ENCODE data around the gene N4BP2L2. TPM values are rescaled to one million over a fixed set of nuclear protein-coding genes. Genes with fewer than 3 reads are reported as not detected.

Gene N4BP2L2
- total RNA-seq, 1 experiment from 2014 or later, result 44.4 TPM

DNA sequence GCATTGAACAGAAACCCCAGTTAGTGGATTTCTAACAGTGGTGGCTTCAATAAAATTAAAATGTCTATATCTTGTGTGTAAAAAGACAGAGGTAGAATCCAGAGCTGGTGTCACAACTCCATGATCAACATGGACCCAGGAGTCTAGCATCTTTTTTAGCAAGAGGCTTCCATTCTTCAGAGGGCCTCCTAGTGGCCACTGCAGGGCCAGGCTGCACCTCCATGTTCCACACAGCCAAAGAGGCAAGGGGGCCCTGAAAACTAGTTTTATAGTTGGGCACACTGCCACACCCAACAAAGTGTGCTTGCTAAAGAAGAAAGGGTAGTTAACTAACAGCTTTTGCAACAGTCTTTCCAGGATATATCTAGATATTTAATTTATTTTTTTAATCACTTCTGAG is 123.6 kb downstream of the N4BP2L2 start:
- H3K4me3 ChIP-seq, result no peak overlapping the region
- DNase-seq (ENCODE audit: low read depth in 1 of 2, low spot score in 2 of 2), result no peak
- H3K4me1 ChIP-seq (replicated peaks), result no peaks in the 10 kb centered on the region
- no peaks in the 10 kb centered on the region for H3K9me3 ChIP-seq (replicated peaks)
- no peaks in the 10 kb centered on the region for H3K27me3 ChIP-seq (replicated peaks)
- no peak overlapping the region for H3K27ac ChIP-seq
- no peaks in the 10 kb centered on the region for H3K36me3 ChIP-seq

DNA sequence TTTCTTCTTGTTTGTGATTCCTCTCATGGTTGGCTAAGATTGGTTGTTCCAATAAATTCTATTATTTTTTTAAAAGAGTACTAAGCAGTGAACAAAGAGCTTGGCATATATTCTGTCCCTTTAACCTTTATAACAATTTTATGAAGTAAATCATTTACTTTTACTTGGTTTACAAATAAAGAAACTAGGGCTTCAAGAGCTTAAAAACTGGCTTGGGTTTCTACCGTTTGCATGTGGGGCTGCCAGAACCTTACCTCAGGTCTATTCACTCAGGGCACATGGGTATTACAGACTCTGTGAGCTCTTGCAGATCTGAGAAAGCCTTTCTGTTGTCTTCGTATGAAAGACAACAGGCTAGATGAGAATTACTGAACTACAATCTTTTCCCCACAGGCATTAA is 124.0 kb downstream of the N4BP2L2 start:
- no peaks in the 10 kb centered on the region for H3K36me3 ChIP-seq
- H3K4me1 ChIP-seq (replicated peaks), result no peaks in the 10 kb centered on the region
- DNase-seq (ENCODE audit: low read depth in 1 of 2, low spot score in 2 of 2), result no peak
- no peak overlapping the region for H3K27ac ChIP-seq
- H3K9me3 ChIP-seq (replicated peaks), result no peaks in the 10 kb centered on the region
- no peak overlapping the region for H3K4me3 ChIP-seq
- H3K27me3 ChIP-seq (replicated peaks), result no peaks in the 10 kb centered on the region

DNA sequence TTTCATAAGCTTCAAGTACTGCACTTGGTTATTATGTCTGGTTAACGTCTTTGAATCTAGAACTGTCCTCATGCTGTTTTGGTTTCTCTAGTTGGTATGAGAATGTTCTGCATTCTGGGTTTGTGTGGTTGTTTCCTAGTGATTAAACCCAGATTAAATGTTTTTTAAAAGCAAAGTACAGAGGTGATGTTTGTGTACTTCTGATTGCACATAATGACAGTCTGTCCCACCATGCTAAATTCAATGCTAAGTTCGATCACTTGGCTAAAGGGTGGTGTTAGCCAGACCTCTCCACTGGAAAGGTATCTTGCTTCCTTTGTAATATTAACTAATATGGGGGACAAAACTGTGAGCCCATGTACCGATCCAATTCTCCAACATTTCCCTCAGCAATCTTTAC is 125.3 kb downstream of the N4BP2L2 start:
- H3K4me3 ChIP-seq, result no peak overlapping the region
- no peaks in the 10 kb centered on the region for H3K27me3 ChIP-seq (replicated peaks)
- H3K36me3 ChIP-seq, result no peaks in the 10 kb centered on the region
- no peaks in the 10 kb centered on the region for H3K9me3 ChIP-seq (replicated peaks)
- no peak overlapping the region for H3K27ac ChIP-seq
- peaks cover 12% of the 10 kb centered on the region for H3K4me1 ChIP-seq (replicated peaks)
- DNase-seq (ENCODE audit: low read depth in 1 of 2, low spot score in 2 of 2), result no peak

DNA sequence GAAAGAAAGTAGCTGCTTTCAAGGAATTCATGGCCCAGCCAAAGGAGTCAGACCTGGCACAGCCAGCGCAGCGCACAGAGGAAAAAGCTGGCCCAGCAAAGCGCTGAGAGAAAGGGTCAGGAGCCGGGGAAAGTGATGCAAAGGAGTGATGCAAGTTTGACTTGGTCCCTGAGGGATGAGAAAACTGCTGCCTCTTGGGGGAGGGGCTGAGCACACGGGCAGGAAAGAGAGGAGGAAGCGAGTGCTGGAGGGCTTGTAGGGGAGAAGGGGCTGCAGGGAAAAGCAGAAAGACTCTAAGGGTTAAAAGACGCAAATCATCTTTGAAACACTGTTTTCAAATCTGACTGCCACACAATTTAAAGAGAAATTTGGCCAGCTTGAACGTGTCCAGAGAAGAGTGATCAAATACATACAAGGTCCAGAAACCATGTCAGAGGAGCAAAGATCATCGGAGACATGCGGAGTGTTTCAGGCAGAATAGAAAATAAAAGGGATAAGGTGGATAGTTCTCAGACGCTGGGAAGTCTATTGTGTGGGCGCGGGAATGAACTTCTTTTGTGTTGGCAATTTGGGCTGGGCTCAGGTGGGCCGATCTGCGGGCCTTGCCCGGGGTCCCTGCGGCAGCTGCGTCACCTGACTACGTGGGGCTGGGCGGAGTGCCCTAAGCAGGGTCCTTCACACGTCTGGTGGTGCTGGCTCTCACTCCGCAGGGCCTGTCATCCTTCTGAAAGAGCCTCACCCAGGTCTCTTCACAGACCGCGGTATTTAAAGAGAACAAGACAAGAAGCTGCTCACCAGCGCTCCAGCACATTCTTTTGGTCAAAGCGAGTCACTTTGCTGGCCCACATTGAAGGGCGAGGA is 128.8 kb downstream of the N4BP2L2 start:
- Histone ChIP-seq H3K36me3 (no peaks in the 10 kb centered on the region), H3K27ac (no peak overlapping the region), H3K27me3 (replicated peaks) (no peaks in the 10 kb centered on the region), H3K9me3 (replicated peaks) (no peaks in the 10 kb centered on the region), H3K4me1 (replicated peaks) (peaks cover 12% of the 10 kb centered on the region), H3K4me3 (no peak overlapping the region)
- DNase-seq (ENCODE audit: low read depth in 1 of 2, low spot score in 2 of 2), result no peak

DNA sequence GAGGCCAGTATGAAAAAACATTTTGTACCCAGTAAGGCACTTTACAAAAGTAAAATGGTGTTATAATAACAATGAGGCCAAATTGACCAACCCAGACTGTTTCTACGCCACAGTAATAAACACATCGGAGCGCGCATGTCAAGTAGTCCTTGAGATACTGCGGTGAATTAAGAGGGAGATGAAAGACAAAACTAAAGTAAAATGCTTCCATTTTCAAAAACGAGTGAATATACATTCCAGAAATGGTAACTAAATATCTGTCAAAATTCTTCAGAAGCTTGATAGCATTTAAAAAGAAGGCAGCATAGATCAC is 129.6 kb downstream of the N4BP2L2 start:
- Histone ChIP-seq H3K36me3 (no peaks in the 10 kb centered on the region), H3K9me3 (replicated peaks) (no peaks in the 10 kb centered on the region), H3K27me3 (replicated peaks) (no peaks in the 10 kb centered on the region), H3K4me1 (replicated peaks) (peaks cover 12% of the 10 kb centered on the region), H3K4me3 (no peak overlapping the region), H3K27ac (no peak overlapping the region)
- DNase-seq (ENCODE audit: low read depth in 1 of 2, low spot score in 2 of 2), result peak in 1 of 2 experiments; percentile 23

DNA sequence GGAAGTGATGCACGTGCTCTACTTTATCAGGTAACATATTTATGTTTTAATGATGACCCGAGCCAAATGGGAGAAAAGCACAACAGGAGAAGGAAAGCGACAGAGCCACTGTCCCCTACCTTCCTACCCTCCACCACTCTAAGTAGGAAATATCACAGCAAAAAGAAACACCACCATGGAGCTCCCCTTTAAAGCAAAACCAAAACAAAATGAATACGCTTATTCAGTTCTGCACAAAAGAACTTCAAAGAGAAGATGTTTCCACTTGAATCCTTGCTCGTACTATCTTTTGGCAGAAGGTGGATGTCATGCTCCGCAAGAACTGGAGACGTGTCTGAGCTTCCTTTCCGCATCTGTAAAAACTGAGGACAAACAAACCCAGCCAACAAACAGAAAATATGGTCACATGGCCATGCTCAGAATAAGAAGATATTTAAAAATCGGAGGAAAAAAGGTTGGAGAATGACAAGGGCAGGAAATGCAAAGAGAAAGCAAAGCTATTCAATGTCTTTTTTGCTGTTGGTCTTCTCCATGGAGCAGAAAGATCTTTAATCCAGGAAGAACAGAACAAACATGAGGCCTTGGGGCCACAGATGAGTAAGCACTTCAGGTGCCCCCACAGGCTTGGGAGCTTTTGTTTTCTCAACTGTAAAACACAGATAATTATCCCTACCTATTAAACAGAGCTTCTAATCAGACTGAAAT is 130.1 kb downstream of the N4BP2L2 start:
- no peaks in the 10 kb centered on the region for H3K27me3 ChIP-seq (replicated peaks)
- no peaks in the 10 kb centered on the region for H3K9me3 ChIP-seq (replicated peaks)
- H3K36me3 ChIP-seq, result no peaks in the 10 kb centered on the region
- no peak overlapping the region for H3K27ac ChIP-seq
- DNase-seq (ENCODE audit: low read depth in 1 of 2, low spot score in 2 of 2), result no peak
- no peak overlapping the region for H3K4me3 ChIP-seq
- H3K4me1 ChIP-seq (replicated peaks), result peaks cover 12% of the 10 kb centered on the region

DNA sequence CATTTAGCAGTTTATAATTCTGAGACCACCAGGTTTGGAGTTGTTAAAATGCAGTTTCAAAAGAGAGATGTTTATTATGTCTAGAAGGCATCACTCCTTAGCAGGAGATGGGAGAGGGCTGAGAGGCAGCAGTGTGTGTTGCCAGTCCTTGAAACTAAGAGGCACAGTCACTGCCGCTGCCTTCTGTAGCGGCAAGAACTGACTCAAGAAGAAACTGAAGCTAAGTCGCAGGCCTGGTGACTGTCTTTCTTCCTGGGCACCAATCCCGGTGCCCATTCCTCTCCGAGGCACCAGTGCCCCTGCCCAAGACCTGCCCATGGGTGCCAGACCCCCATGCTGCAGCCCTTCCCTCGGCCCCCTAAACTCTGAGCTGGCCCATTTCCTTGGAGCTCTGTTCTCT is 130.7 kb downstream of the N4BP2L2 start:
- no peak overlapping the region for H3K4me3 ChIP-seq
- H3K27me3 ChIP-seq (replicated peaks), result no peaks in the 10 kb centered on the region
- peaks cover 12% of the 10 kb centered on the region for H3K4me1 ChIP-seq (replicated peaks)
- no peak for DNase-seq (ENCODE audit: low read depth in 1 of 2, low spot score in 2 of 2)
- H3K9me3 ChIP-seq (replicated peaks), result no peaks in the 10 kb centered on the region
- H3K36me3 ChIP-seq, result no peaks in the 10 kb centered on the region
- no peak overlapping the region for H3K27ac ChIP-seq

DNA sequence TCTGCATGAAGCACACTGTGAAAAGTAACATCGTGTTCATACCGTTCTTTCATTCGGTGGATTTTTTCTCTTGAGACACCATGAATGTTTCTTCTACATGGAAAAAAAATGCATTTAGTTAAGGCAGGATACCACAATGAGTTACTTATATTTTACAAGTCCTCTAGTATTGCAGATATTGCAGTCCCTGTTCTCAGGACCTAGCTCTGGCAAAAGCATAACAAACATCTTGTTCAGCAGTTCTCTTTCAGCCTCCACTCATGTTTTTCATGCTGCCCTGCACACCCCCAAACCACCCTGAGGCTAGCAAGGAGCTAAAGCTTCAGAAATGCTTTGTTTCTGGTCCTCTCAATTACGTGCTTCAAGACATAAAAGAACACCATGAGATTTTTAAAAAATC is 135.5 kb downstream of the N4BP2L2 start:
- no peak overlapping the region for H3K4me3 ChIP-seq
- no peak for DNase-seq (ENCODE audit: low read depth in 1 of 2, low spot score in 2 of 2)
- no peaks in the 10 kb centered on the region for H3K9me3 ChIP-seq (replicated peaks)
- no peaks in the 10 kb centered on the region for H3K4me1 ChIP-seq (replicated peaks)
- peaks cover 7% of the 10 kb centered on the region for H3K36me3 ChIP-seq
- no peaks in the 10 kb centered on the region for H3K27me3 ChIP-seq (replicated peaks)
- no peak overlapping the region for H3K27ac ChIP-seq

DNA sequence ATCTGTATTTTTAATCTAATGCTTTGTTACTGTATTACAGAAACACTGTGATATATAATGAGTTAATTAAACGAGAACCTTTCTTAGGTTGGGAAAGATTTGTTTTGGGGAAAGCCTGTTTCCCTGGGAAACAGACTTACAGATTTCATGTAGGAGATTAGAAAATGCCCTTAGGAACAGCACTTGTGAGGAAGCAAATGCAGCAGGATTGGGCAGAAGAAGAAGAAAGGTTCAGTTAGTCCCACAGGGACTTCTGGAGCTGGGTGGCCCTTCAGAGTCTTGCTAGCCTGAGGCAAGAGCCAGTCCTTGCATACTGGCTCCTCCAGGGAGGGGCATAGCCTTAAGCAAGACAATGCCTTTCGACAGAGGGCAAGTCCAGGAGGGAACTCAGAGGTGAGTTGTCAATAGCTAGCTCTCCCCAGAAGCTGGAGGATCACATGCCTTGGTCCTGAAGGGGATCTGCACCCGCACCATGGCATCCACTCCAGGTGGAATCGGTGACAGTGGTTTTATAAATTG is 147.4 kb downstream of the N4BP2L2 start:
- H3K9me3 ChIP-seq (replicated peaks), result no peaks in the 10 kb centered on the region
- DNase-seq (ENCODE audit: low read depth in 1 of 2, low spot score in 2 of 2), result no peak
- no peak overlapping the region for H3K27ac ChIP-seq

DNA sequence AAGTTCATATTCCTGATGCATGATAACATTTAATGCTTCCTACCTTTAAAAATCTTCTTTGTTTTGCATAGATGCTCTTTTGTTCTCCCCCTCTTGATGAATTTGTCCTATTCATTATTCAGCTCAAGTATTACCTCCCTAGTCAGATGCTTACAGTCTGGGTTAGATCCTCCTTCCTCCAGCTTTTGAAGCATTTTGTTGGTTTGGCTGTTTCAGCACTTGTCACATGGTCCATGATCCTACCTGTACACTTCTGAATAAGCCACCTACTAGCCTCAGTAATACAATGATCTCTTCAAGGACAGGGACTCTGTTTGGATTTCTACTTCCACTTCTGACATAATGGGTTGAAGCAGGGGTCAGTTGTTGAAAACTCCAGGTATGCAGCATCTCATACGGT is 148.1 kb downstream of the N4BP2L2 start:
- H3K36me3 ChIP-seq, result peaks cover 11% of the 10 kb centered on the region
- H3K9me3 ChIP-seq (replicated peaks), result no peaks in the 10 kb centered on the region
- no peak overlapping the region for H3K4me3 ChIP-seq
- no peak for DNase-seq (ENCODE audit: low read depth in 1 of 2, low spot score in 2 of 2)
- no peak overlapping the region for H3K27ac ChIP-seq
- H3K4me1 ChIP-seq (replicated peaks), result peaks cover 5% of the 10 kb centered on the region; the same call in 1 of the 2 replicates
- no peaks in the 10 kb centered on the region for H3K27me3 ChIP-seq (replicated peaks)

More for the DNA sequence above, 147.4 kb downstream of the N4BP2L2 start:
- H3K4me3 ChIP-seq, result no peak overlapping the region
- peaks cover 5% of the 10 kb centered on the region; the same call in 1 of the 2 replicates for H3K4me1 ChIP-seq (replicated peaks)
- H3K27me3 ChIP-seq (replicated peaks), result no peaks in the 10 kb centered on the region
- H3K36me3 ChIP-seq, result peaks cover 9% of the 10 kb centered on the region; the same call in 1 of the 2 replicates

DNA sequence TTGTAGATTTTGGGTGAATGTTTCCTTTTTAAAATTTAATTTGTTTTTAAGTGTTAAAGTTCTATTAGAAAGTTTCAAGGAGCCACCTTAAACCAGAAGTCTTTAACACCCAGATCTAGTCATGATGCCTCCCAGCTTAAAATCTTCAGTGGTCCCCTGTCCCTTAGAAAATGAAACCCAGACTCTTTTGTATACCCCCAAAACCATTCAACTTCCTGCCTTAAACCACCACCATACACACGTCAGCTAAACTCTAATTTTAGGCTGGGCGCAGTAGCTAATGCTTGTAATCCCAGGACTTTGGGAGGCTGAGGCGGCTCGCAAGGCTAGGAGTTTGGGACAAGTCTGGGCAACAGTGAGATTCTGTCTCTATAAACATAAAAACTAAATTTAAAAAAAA is 148.5 kb downstream of the N4BP2L2 start:
- no peak for DNase-seq (ENCODE audit: low read depth in 1 of 2, low spot score in 2 of 2)
- H3K36me3 ChIP-seq, result peaks cover 14% of the 10 kb centered on the region

DNA sequence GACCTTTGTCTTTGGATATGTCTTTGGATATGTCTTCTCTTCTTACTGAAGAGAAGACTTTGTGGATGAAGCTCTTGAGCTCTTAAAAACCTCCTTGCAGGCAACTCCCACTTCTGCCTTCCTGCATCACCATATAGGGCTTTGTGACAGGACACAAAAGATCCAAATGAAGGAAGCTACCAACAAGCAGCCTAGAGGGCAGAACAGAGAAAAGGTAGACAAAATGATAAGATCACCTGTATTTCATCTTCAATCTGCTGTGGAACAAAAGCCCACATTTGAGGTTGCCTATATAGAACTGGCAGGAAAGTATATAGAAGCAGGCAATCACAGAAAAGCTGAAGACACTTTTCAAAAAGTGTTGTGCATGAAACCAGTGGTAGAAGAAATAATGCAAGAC is 153.2 kb downstream of the N4BP2L2 start:
- DNase-seq (ENCODE audit: low read depth in 1 of 2, low spot score in 2 of 2), result no peak

More for the DNA sequence above, 148.5 kb downstream of the N4BP2L2 start:
- Histone ChIP-seq H3K4me1 (replicated peaks) (peaks cover 5% of the 10 kb centered on the region; the same call in 1 of the 2 replicates), H3K4me3 (no peak overlapping the region), H3K27ac (no peak overlapping the region), H3K9me3 (replicated peaks) (no peaks in the 10 kb centered on the region), H3K27me3 (replicated peaks) (no peaks in the 10 kb centered on the region)

DNA sequence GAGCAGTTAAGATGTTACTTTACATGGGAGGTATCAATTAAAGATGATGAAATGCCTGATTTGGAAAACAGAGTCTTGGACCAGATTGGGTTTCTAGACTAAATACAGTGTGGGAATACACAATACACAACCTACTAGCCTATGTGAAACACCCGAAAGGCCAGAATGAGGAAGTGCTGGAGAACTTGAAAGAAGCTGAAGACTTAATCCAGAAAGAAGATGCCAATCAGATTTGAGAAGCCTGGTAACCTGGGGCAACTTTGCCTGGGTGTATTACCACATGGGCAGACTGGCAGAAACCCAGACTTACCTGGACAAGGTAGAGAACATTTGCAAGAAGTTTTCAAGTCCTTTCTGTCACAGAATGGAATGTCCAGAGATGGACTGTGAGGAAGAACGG is 153.9 kb downstream of the N4BP2L2 start:
- Histone ChIP-seq H3K27ac (no peak overlapping the region), H3K4me1 (replicated peaks) (no peaks in the 10 kb centered on the region), H3K4me3 (no peak overlapping the region), H3K36me3 (peaks cover 32% of the 10 kb centered on the region), H3K9me3 (replicated peaks) (no peaks in the 10 kb centered on the region), H3K27me3 (replicated peaks) (no peaks in the 10 kb centered on the region)
- DNase-seq (ENCODE audit: low read depth in 1 of 2, low spot score in 2 of 2), result no peak

More for the DNA sequence above, 153.2 kb downstream of the N4BP2L2 start:
- H3K27me3 ChIP-seq (replicated peaks), result no peaks in the 10 kb centered on the region
- H3K27ac ChIP-seq, result no peak overlapping the region
- no peaks in the 10 kb centered on the region for H3K4me1 ChIP-seq (replicated peaks)
- peaks cover 28% of the 10 kb centered on the region for H3K36me3 ChIP-seq
- H3K4me3 ChIP-seq, result no peak overlapping the region
- H3K9me3 ChIP-seq (replicated peaks), result no peaks in the 10 kb centered on the region

Measured in SJSA1 (cell line).